ENCODE measurements around the gene RNF181. TPM values are rescaled to one million over a fixed set of nuclear protein-coding genes. Genes with fewer than 3 reads are reported as not detected.

Gene RNF181
- total RNA-seq, 2 donors from 2014 or later: 86.0 to 106 TPM

- H3K9ac ChIP-seq (ENCODE audit: low read depth in 2 of 2, low read length in 2 of 2): no peak overlapping the region
- no peaks in the 10 kb centered on the region for H3K4me1 ChIP-seq
- H3K9me3 ChIP-seq: no peaks in the 10 kb centered on the region
- no peak overlapping the region for H3K4me3 ChIP-seq
- H3K27me3 ChIP-seq: no peaks in the 10 kb centered on the region
- DNase-seq: no peak
- H3K27ac ChIP-seq: no peak overlapping the region
- no peak for TF ChIP-seq CTCF (IDR thresholded peaks at IDR 0.05)
- intact Hi-C loops (cut with DNase I): no loop called here
- H3K36me3 ChIP-seq: peaks cover 10% of the 10 kb centered on the region
These were observed 35.8 kb downstream of the RNF181 start for GRCh38 chr2:85631316-85631715.

GRCh38 chr2:85635011-85635410 lies 39.5 kb downstream of the RNF181 start:
- Histone ChIP-seq H3K27me3 (no peaks in the 10 kb centered on the region), H3K4me3 (no peak overlapping the region), H3K4me1 (no peaks in the 10 kb centered on the region), H3K9me3 (no peaks in the 10 kb centered on the region), H3K36me3 (peaks cover 24% of the 10 kb centered on the region), H3K27ac (no peak overlapping the region), H3K9ac (ENCODE audit: low read depth in 2 of 2, low read length in 2 of 2) (no peak overlapping the region)
- DNase-seq: no peak
- TF ChIP-seq CTCF (IDR thresholded peaks at IDR 0.05): no peak
- intact Hi-C loops (cut with DNase I): no loop called here

- H3K9ac ChIP-seq (ENCODE audit: low read depth in 2 of 2, low read length in 2 of 2): no peak overlapping the region
- H3K27me3 ChIP-seq: no peaks in the 10 kb centered on the region
- H3K4me1 ChIP-seq: no peaks in the 10 kb centered on the region
- H3K27ac ChIP-seq: no peak overlapping the region
- H3K36me3 ChIP-seq: peaks cover 22% of the 10 kb centered on the region
- intact Hi-C loops (cut with DNase I): no loop called here
- H3K4me3 ChIP-seq: no peak overlapping the region
- no peaks in the 10 kb centered on the region for H3K9me3 ChIP-seq
- no peak for TF ChIP-seq CTCF (IDR thresholded peaks at IDR 0.05)
- no peak for DNase-seq
These were observed 40.1 kb downstream of the RNF181 start for GRCh38 chr2:85635636-85636035.

- TF ChIP-seq CTCF (IDR thresholded peaks at IDR 0.05): no peak
- DNase-seq: no peak
These were observed 47.2 kb downstream of the RNF181 start for GRCh38 chr2:85642725-85643124.

GRCh38 chr2:85644909-85645308 lies 49.4 kb downstream of the RNF181 start:
- TF ChIP-seq CTCF (IDR thresholded peaks at IDR 0.05): no peak
- intact Hi-C loops (cut with DNase I): no loop called here
- Histone ChIP-seq H3K4me3 (no peak overlapping the region), H3K27me3 (no peaks in the 10 kb centered on the region), H3K9ac (ENCODE audit: low read depth in 2 of 2, low read length in 2 of 2) (no peak overlapping the region), H3K36me3 (peaks cover 43% of the 10 kb centered on the region), H3K9me3 (no peaks in the 10 kb centered on the region), H3K4me1 (no peaks in the 10 kb centered on the region), H3K27ac (no peak overlapping the region)
- no peak for DNase-seq

More at GRCh38 chr2:85642725-85643124, 47.2 kb downstream of the RNF181 start:
- peaks cover 41% of the 10 kb centered on the region for H3K36me3 ChIP-seq
- H3K4me1 ChIP-seq: no peaks in the 10 kb centered on the region
- intact Hi-C loops (cut with DNase I): no loop called here
- no peak overlapping the region for H3K9ac ChIP-seq (ENCODE audit: low read depth in 2 of 2, low read length in 2 of 2)
- no peaks in the 10 kb centered on the region for H3K9me3 ChIP-seq
- H3K27ac ChIP-seq: no peak overlapping the region
- H3K27me3 ChIP-seq: no peaks in the 10 kb centered on the region
- no peak overlapping the region for H3K4me3 ChIP-seq

- Histone ChIP-seq H3K4me3 (no peak overlapping the region), H3K27me3 (no peaks in the 10 kb centered on the region), H3K9ac (ENCODE audit: low read depth in 2 of 2, low read length in 2 of 2) (no peak overlapping the region), H3K36me3 (peaks cover 46% of the 10 kb centered on the region), H3K27ac (no peak overlapping the region), H3K4me1 (no peaks in the 10 kb centered on the region), H3K9me3 (no peaks in the 10 kb centered on the region)
- intact Hi-C loops (cut with DNase I): no loop called here
- DNase-seq: no peak
- TF ChIP-seq CTCF (IDR thresholded peaks at IDR 0.05): no peak
These were observed 50.6 kb downstream of the RNF181 start for GRCh38 chr2:85646166-85646565.
